Liver (tissue), 9 donors: ENCODE measurements around the gene NOG. TPM values are rescaled to one million over a fixed set of nuclear protein-coding genes. Genes with fewer than 3 reads are reported as not detected.

Experiments
- DNase-seq: peaks from one replicate; pipeline ENCODE4 v3.0.0-alpha.2; 2017; ENCODE audit warnings: low spot score
- H3K27ac ChIP-seq, 2 donors: one replicate each; pipeline ENCODE4 v1.7.0; 2013; ENCODE audit warnings: inconsistent platforms in 2 of 2, low read length in 2 of 2, control low read depth in 1 of 2, low read depth in 1 of 2, mild to moderate bottlenecking in 1 of 2
- H3K27me3 ChIP-seq, 4 donors: one replicate each; pipeline versions ENCODE4 v1.6.1 to v1.7.0; 2013; ENCODE audit warnings: low read length in 3 of 4, inconsistent platforms in 1 of 4, mild to moderate bottlenecking in 1 of 4, moderate library complexity in 1 of 4; ENCODE audit not compliant: control insufficient read depth in 4 of 4, insufficient read depth in 4 of 4
- H3K36me3 ChIP-seq, 4 donors: one replicate each; pipeline versions ENCODE4 v1.6.1 to v1.7.0; 2013; ENCODE audit warnings: low read length in 3 of 4, mild to moderate bottlenecking in 3 of 4, low read depth in 1 of 4, moderate library complexity in 1 of 4; ENCODE audit not compliant: control insufficient read depth in 4 of 4, insufficient read depth in 3 of 4
- H3K4me1 ChIP-seq, 4 donors: one replicate each; pipeline versions ENCODE4 v1.6.1 to v1.7.0; 2013; ENCODE audit warnings: low read length in 3 of 4, mild to moderate bottlenecking in 3 of 4, moderate library complexity in 1 of 4; ENCODE audit not compliant: control insufficient read depth in 4 of 4, insufficient read depth in 4 of 4
- H3K4me3 ChIP-seq, 3 donors: one replicate each; pipeline versions ENCODE4 v1.6.1 to v1.7.0; 2013; ENCODE audit warnings: low read length in 3 of 3, control low read depth in 1 of 3, low read depth in 1 of 3, mild to moderate bottlenecking in 1 of 3
- H3K9ac ChIP-seq, 2 donors: one replicate each; pipeline ENCODE4 v1.7.0; 2013; ENCODE audit warnings: low read length in 2 of 2, mild to moderate bottlenecking in 2 of 2, moderate library complexity in 2 of 2, control low read depth in 1 of 2, low read depth in 1 of 2
- H3K9me3 ChIP-seq, 4 donors: one replicate each; pipeline versions ENCODE4 v1.6.1 to v1.7.0; 2013; ENCODE audit warnings: low read length in 3 of 4; ENCODE audit not compliant: control insufficient read depth in 4 of 4
- ATF3 ChIP-seq: IDR thresholded peaks from 2 replicates; pipeline ENCODE4 v1.6.1; 2016; ENCODE audit warnings: antibody characterized with exemption
- CTCF ChIP-seq: fragments of 150-350 bp; IDR thresholded peaks from 2 replicates; pipeline ENCODE4 v1.5.1; 2017; ENCODE audit warnings: improper control_type of control experiment, low read depth, low read length; ENCODE audit not compliant: missing input control
- EGR1 ChIP-seq, 2 donors: IDR thresholded peaks; 2 replicates each; pipeline ENCODE4 v1.6.1; 2016 to 2018; ENCODE audit warnings: antibody characterized with exemption in 2 of 2, low read depth in 2 of 2
- FOXA1 ChIP-seq: IDR thresholded peaks from 2 replicates; pipeline ENCODE4 v1.6.1; 2016; ENCODE audit warnings: antibody characterized with exemption
- FOXA2 ChIP-seq: IDR thresholded peaks from 2 replicates; pipeline ENCODE4 v1.6.1; 2016; ENCODE audit warnings: antibody characterized with exemption
- GABPA ChIP-seq, 2 donors: IDR thresholded peaks in 1 of 2; conservative IDR thresholded peaks in 1 of 2; 2 replicates each; pipeline ENCODE4 v1.6.1; 2016; ENCODE audit warnings: antibody characterized with exemption in 2 of 2, mild to moderate bottlenecking in 1 of 2, moderate library complexity in 1 of 2
- HNF4A ChIP-seq, 2 donors: conservative IDR thresholded peaks; 2 replicates each; pipeline ENCODE4 v1.6.1; 2016; ENCODE audit warnings: antibody characterized with exemption in 2 of 2, mild to moderate bottlenecking in 2 of 2
- HNF4G ChIP-seq: IDR thresholded peaks from 2 replicates; pipeline ENCODE4 v1.6.1; 2016; ENCODE audit warnings: antibody characterized with exemption
- JUND ChIP-seq, 2 donors: IDR thresholded peaks; 2 replicates each; pipeline ENCODE4 v1.6.1; 2016; ENCODE audit warnings: antibody characterized with exemption in 2 of 2
- MAX ChIP-seq: IDR thresholded peaks from 2 replicates; pipeline ENCODE4 v1.6.1; 2016; ENCODE audit warnings: antibody characterized with exemption
- NR2F2 ChIP-seq: IDR thresholded peaks from 2 replicates; pipeline ENCODE4 v1.6.1; 2016; ENCODE audit warnings: antibody characterized with exemption
- RAD21 ChIP-seq, 2 donors: IDR thresholded peaks; 2 replicates each; pipeline ENCODE4 v1.6.1; 2016; ENCODE audit warnings: antibody characterized with exemption in 2 of 2, mild to moderate bottlenecking in 2 of 2
- REST ChIP-seq: IDR thresholded peaks from 2 replicates; pipeline ENCODE4 v1.6.1; 2016; ENCODE audit warnings: antibody characterized with exemption, mild to moderate bottlenecking
- RXRA ChIP-seq, 2 donors: IDR thresholded peaks; 2 replicates each; pipeline ENCODE4 v1.6.1; 2017 to 2018; ENCODE audit warnings: antibody characterized with exemption in 2 of 2, mild to moderate bottlenecking in 1 of 2
- SP1 ChIP-seq: IDR thresholded peaks from 2 replicates; pipeline ENCODE4 v1.6.1; 2018; ENCODE audit warnings: antibody characterized with exemption, mild to moderate bottlenecking
- TAF1 ChIP-seq: conservative IDR thresholded peaks from 2 replicates; pipeline ENCODE4 v1.6.1; 2016; ENCODE audit warnings: antibody characterized with exemption, mild to moderate bottlenecking
- YY1 ChIP-seq: IDR thresholded peaks from 2 replicates; pipeline ENCODE4 v1.6.1; 2016; ENCODE audit warnings: antibody characterized with exemption, mild to moderate bottlenecking
- ZBTB33 ChIP-seq: IDR thresholded peaks from 2 replicates; pipeline ENCODE4 v1.6.1; 2016; ENCODE audit warnings: antibody characterized with exemption
- WGBS: extraction: QIAGEN DNeasy Blood & Tissue Kit; methylation state at CpG from one replicate; pipeline ENCODE4 v1.1.7; 2013; 5-methylcytosine and 5-hydroxymethylcytosine counted together
- polyA plus RNA-seq, 2 donors: library from polyadenylated mRNA; stranded (reverse) in 1 of 2; unstranded in 1 of 2; fragments of 200-250 nt in 1 of 2; fragments of >200 nt in 1 of 2; fragmentation: Nextera tagmentation in 1 of 2; extraction: Ambion mirVana in 1 of 2; gene quantifications; one replicate each; pipeline versions ENCODE4 v1.2.1 to v1.2.3, GENCODE V29; 2013 to 2015
- total RNA-seq, 2 donors: library from RNA; depleted of rRNA; stranded (reverse); fragments of >200 nt; gene quantifications; one replicate each; pipeline ENCODE4 v1.2.3, GENCODE V29; 2014
- donor health status: healthy.
- donor health status: healthy.
- donor health status: healthy.
- donor health status: healthy.
- donor health status: healthy.

Gene NOG
- total and polyA plus RNA-seq, 4 donors: 0.37 TPM; not detected in 3

GRCh38 chr17:56557682-56558081, 35.8 kb upstream of the NOG start:
- WGBS: 74% methylated on average over 8 of the region's 8 CpGs
- H3K27me3 ChIP-seq: peaks cover 0 to 3% (median 0%) of the 10 kb centered on the region in 4 donors
- no peak overlapping the region for H3K4me3 ChIP-seq
- no peak for DNase-seq
- H3K4me1 ChIP-seq: no peaks in the 10 kb centered on the region
- no peak overlapping the region for H3K27ac ChIP-seq
- no peaks in the 10 kb centered on the region for H3K9me3 ChIP-seq
- no peak overlapping the region for H3K9ac ChIP-seq
- no peaks in the 10 kb centered on the region for H3K36me3 ChIP-seq
- TF ChIP-seq YY1 (no peak), FOXA2 (no peak), FOXA1 (no peak), EGR1 (IDR thresholded peaks at IDR 0.05; ENCODE audit: low read depth in 2 of 2) (no peak), HNF4A (conservative IDR thresholded peaks at IDR 0.05) (no peak), NR2F2 (no peak), JUND (IDR thresholded peaks at IDR 0.05) (no peak)

GRCh38 chr17:56558088-56558487, 35.4 kb upstream of the NOG start:
- H3K4me1 ChIP-seq: no peaks in the 10 kb centered on the region
- H3K9ac ChIP-seq: no peak overlapping the region
- no peak for DNase-seq
- no peaks in the 10 kb centered on the region for H3K9me3 ChIP-seq
- H3K4me3 ChIP-seq: no peak overlapping the region
- no peaks in the 10 kb centered on the region for H3K36me3 ChIP-seq
- H3K27me3 ChIP-seq: peaks cover 0 to 3% (median 0%) of the 10 kb centered on the region in 4 donors
- WGBS: 73% methylated on average over 7 of the region's 7 CpGs
- TF ChIP-seq MAX (no peak), RXRA (IDR thresholded peaks at IDR 0.05) (no peak), TAF1 (no peak)
- H3K27ac ChIP-seq: no peak overlapping the region

GRCh38 chr17:56570199-56570598, 23.3 kb upstream of the NOG start:
- WGBS: 62% methylated on average over 3 of the region's 3 CpGs

More at GRCh38 chr17:56570199-56570598, 23.3 kb upstream of the NOG start:
- Histone ChIP-seq H3K4me3 (no peak overlapping the region), H3K9me3 (no peaks in the 10 kb centered on the region), H3K27ac (no peak overlapping the region), H3K27me3 (no peaks in the 10 kb centered on the region), H3K4me1 (no peaks in the 10 kb centered on the region), H3K9ac (no peak overlapping the region), H3K36me3 (no peaks in the 10 kb centered on the region)
- TF ChIP-seq RXRA (IDR thresholded peaks at IDR 0.05) (no peak), ATF3 (no peak), ZBTB33 (no peak), TAF1 (no peak), FOXA2 (no peak), HNF4A (conservative IDR thresholded peaks at IDR 0.05) (no peak), RAD21 (IDR thresholded peaks at IDR 0.05) (no peak), REST (no peak), NR2F2 (no peak), YY1 (no peak), SP1 (no peak), GABPA (IDR thresholded peaks at IDR 0.05 in 1 of 2, conservative IDR thresholded peaks at IDR 0.05 in 1 of 2) (no peak), HNF4G (no peak), EGR1 (IDR thresholded peaks at IDR 0.05; ENCODE audit: low read depth in 2 of 2) (no peak), FOXA1 (no peak), CTCF (no peak), JUND (IDR thresholded peaks at IDR 0.05) (no peak), MAX (no peak)
- no peak for DNase-seq
